Nephron progenitor cell (in vitro differentiated cells): ENCODE data around the gene MAT1A.

ENCODE experiments used
- DNase-seq: peaks from one replicate; pipeline ENCODE4 v3.0.0; 2021
- H3K27ac Mint-ChIP-seq: 2 replicates; pipeline ENCODE4 v1.8.0; 2021; ENCODE audit warnings: mild to moderate bottlenecking, moderate library complexity, mixed read lengths
- H3K27me3 Mint-ChIP-seq: 2 replicates; pipeline ENCODE4 v1.8.0; 2021; ENCODE audit warnings: mild to moderate bottlenecking, low read depth, mixed read lengths; ENCODE audit not compliant: poor library complexity
- H3K36me3 Mint-ChIP-seq: 2 replicates; pipeline ENCODE4 v1.8.0; 2021; ENCODE audit warnings: low read depth, mixed read lengths
- H3K4me1 Mint-ChIP-seq: 2 replicates; pipeline ENCODE4 v1.8.0; 2021; ENCODE audit warnings: mixed read lengths
- H3K4me3 Mint-ChIP-seq: 2 replicates; pipeline ENCODE4 v1.8.0; 2021; ENCODE audit warnings: mild to moderate bottlenecking, moderate library complexity, mixed read lengths
- H3K9me3 Mint-ChIP-seq: 2 replicates; pipeline ENCODE4 v1.8.0; 2021; ENCODE audit warnings: mild to moderate bottlenecking, moderate library complexity, mixed read lengths
- TF ChIP-seq, protein P1 (sequence below): fragments of 200-600 bp; sonication (generic); IDR thresholded peaks from 2 replicates; pipeline ENCODE4 v1.5.0; 2021; ENCODE audit warnings: antibody characterized with exemption

The MAT1A gene

GRCh38 chr10:80289451-80290287 is at the start of gene MAT1A:
TSS of gene MAT1A (minus strand) at chr10:80289658. CDS start at chr10:80289423, 235 bp downstream.
- no peaks in the 10 kb centered on the region for H3K9me3 Mint-ChIP-seq
- H3K4me3 Mint-ChIP-seq: no peak within 1 kb of the TSS
- H3K36me3 Mint-ChIP-seq: no peaks in the 10 kb centered on the region
- TF ChIP-seq, protein P1, sequence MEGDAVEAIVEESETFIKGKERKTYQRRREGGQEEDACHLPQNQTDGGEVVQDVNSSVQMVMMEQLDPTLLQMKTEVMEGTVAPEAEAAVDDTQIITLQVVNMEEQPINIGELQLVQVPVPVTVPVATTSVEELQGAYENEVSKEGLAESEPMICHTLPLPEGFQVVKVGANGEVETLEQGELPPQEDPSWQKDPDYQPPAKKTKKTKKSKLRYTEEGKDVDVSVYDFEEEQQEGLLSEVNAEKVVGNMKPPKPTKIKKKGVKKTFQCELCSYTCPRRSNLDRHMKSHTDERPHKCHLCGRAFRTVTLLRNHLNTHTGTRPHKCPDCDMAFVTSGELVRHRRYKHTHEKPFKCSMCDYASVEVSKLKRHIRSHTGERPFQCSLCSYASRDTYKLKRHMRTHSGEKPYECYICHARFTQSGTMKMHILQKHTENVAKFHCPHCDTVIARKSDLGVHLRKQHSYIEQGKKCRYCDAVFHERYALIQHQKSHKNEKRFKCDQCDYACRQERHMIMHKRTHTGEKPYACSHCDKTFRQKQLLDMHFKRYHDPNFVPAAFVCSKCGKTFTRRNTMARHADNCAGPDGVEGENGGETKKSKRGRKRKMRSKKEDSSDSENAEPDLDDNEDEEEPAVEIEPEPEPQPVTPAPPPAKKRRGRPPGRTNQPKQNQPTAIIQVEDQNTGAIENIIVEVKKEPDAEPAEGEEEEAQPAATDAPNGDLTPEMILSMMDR: no peak
- no peak within 1 kb of the TSS for H3K27ac Mint-ChIP-seq
- peaks cover 22% of the 10 kb centered on the region for H3K4me1 Mint-ChIP-seq
- H3K27me3 Mint-ChIP-seq: peaks cover 8% of the 10 kb centered on the region
- DNase-seq: no peak

- no peak for DNase-seq
- H3K27me3 Mint-ChIP-seq: peaks cover 16% of the 10 kb centered on the region
- TF ChIP-seq, protein P1: no peak
- no peaks in the 10 kb centered on the region for H3K36me3 Mint-ChIP-seq
- no peak overlapping the region for H3K4me3 Mint-ChIP-seq
- H3K27ac Mint-ChIP-seq: no peak overlapping the region
- no peaks in the 10 kb centered on the region for H3K9me3 Mint-ChIP-seq
- no peaks in the 10 kb centered on the region for H3K4me1 Mint-ChIP-seq
These were observed 44.5 kb upstream of the MAT1A start for GRCh38 chr10:80333983-80334382.

DNA sequence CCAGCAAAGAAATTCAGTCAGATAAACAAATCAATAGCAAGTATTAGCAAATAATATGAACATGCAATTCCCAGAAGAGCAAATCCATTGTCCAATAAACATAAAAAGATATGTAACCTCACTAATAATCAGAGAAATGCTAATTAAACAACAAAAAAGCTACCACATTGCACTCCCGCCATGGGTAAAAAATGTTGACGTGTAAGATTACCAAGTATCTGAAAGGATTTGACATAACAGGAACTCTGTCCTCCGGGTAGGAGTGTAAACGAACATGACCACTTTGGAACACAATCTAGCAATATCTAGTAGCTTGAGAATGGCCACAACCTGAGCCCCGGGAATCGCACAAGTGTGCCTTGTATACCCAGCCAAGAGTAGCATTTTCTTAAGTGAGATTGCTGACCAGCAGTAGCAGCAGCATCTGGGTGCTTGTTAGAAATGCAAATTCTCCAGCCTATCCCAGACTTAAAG is 35.5 kb upstream of the MAT1A start:
- Mint-ChIP-seq H3K36me3 (no peaks in the 10 kb centered on the region), H3K9me3 (peaks cover 3% of the 10 kb centered on the region), H3K27me3 (peaks cover 4% of the 10 kb centered on the region), H3K4me3 (no peak overlapping the region), H3K4me1 (peaks cover 30% of the 10 kb centered on the region), H3K27ac (no peak overlapping the region)
- TF ChIP-seq, protein P1: no peak
- DNase-seq: no peak

DNA sequence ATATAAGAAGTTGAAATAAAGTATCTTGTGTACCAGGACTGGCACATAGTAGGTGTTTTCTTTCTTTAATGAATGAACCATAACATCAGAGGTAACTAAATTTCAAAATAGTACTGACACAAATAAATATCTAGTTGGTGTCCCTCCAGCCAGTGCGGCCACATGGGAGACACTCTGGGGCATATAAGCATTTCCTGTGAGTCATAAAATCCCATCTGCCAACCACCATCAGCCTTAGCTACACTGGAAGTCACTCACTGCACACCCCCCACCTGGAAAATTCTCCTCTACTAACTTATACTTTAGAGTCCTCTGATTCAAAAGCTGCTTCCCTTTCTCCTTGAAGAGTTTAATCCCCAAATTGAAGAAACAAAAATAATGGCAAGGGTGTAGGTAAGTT is 34.6 kb upstream of the MAT1A start:
- H3K4me1 Mint-ChIP-seq: peaks cover 35% of the 10 kb centered on the region
- no peak overlapping the region for H3K27ac Mint-ChIP-seq
- TF ChIP-seq, protein P1: no peak
- peaks cover 4% of the 10 kb centered on the region for H3K9me3 Mint-ChIP-seq
- H3K4me3 Mint-ChIP-seq: no peak overlapping the region
- no peaks in the 10 kb centered on the region for H3K36me3 Mint-ChIP-seq
- peaks cover 4% of the 10 kb centered on the region for H3K27me3 Mint-ChIP-seq
- DNase-seq: no peak

- H3K9me3 Mint-ChIP-seq: peaks cover 4% of the 10 kb centered on the region
- H3K27ac Mint-ChIP-seq: no peak overlapping the region
- no peaks in the 10 kb centered on the region for H3K36me3 Mint-ChIP-seq
- H3K4me3 Mint-ChIP-seq: no peak overlapping the region
- peaks cover 39% of the 10 kb centered on the region for H3K4me1 Mint-ChIP-seq
- no peak for DNase-seq
- TF ChIP-seq, protein P1: no peak
- H3K27me3 Mint-ChIP-seq: peaks cover 8% of the 10 kb centered on the region
These were observed 33.9 kb upstream of the MAT1A start for GRCh38 chr10:80323311-80323710.

GRCh38 chr10:80322711-80323110 is 33.3 kb upstream of the MAT1A start:
- Mint-ChIP-seq H3K9me3 (peaks cover 6% of the 10 kb centered on the region), H3K4me3 (no peak overlapping the region), H3K36me3 (no peaks in the 10 kb centered on the region), H3K27ac (no peak overlapping the region), H3K4me1 (peaks cover 39% of the 10 kb centered on the region), H3K27me3 (peaks cover 8% of the 10 kb centered on the region)
- no peak for DNase-seq
- TF ChIP-seq, protein P1: no peak
